HEK293 (cell line): Measurements from ENCODE around the gene SCRN1.

ENCODE experiments used
- CTCF ChIA-PET: fragments of 350-600 bp; formaldehyde crosslinking; extraction: SDS; loops from one replicate; lab custom pipeline; 2021; ENCODE audit warnings: antibody characterized with exemption; lab: Yijun Ruan, JAX
- POLR2A ChIA-PET: fragments of 300-600 bp; formaldehyde crosslinking; extraction: SDS; loops from one replicate; lab custom pipeline; 2020; ENCODE audit warnings: antibody characterized with exemption, inconsistent platforms; lab: Yijun Ruan, JAX
- H3K27ac ChIP-seq: fragments of 200-500 bp; sonication (Bioruptor generic); 2 replicates; pipeline ENCODE4 v1.5.1; 2014; ENCODE audit warnings: low read depth, low read length, control low read depth, inconsistent platforms; ENCODE audit errors: extremely low read depth
- H3K36me3 ChIP-seq, 2 experiments: fragments of 200-500 bp in 1 of 2; sonication (Bioruptor generic) in 1 of 2; 1 replicate in 1 of 2; 2 replicates in 1 of 2; pipeline ENCODE4 v1.5.1; 2014 to 2017; ENCODE audit warnings: inconsistent platforms in 2 of 2, low read length in 2 of 2; ENCODE audit not compliant: control insufficient read depth in 2 of 2, insufficient read depth in 1 of 2
- H3K4me1 ChIP-seq: fragments of 200-500 bp; sonication (Bioruptor generic); 2 replicates; pipeline ENCODE4 v1.5.1; 2014; ENCODE audit warnings: mild to moderate bottlenecking, low read length, inconsistent platforms; ENCODE audit not compliant: control insufficient read depth, insufficient read depth
- H3K4me3 ChIP-seq: 2 replicates; pipeline ENCODE4 v1.5.1; 2011; ENCODE audit warnings: low read depth, mild to moderate bottlenecking, control low read depth, low read length, moderate library complexity
- H3K9me3 ChIP-seq: fragments of 200-500 bp; sonication (Bioruptor generic); 2 replicates; pipeline ENCODE4 v1.5.1; 2014; ENCODE audit warnings: low read depth, low read length, inconsistent platforms; ENCODE audit not compliant: control insufficient read depth, insufficient read depth
- BCL11B ChIP-seq: fragments of 450-650 bp; formaldehyde crosslinking; IDR thresholded peaks from 2 replicates; pipeline ENCODE4 v1.5.1; 2016; ENCODE audit warnings: low read depth, missing biosample characterization, missing genetic modification characterization
- KLF1 ChIP-seq: fragments of 450-650 bp; formaldehyde crosslinking; IDR thresholded peaks from 2 replicates; pipeline ENCODE4 v1.5.1; 2016; ENCODE audit warnings: missing biosample characterization, missing genetic modification characterization
- KLF16 ChIP-seq: fragments of 450-650 bp; formaldehyde crosslinking; IDR thresholded peaks from 2 replicates; pipeline ENCODE4 v1.5.1; 2017; ENCODE audit warnings: missing biosample characterization, missing genetic modification characterization
- KLF7 ChIP-seq: fragments of 450-650 bp; formaldehyde crosslinking; IDR thresholded peaks from 2 replicates; pipeline ENCODE4 v1.5.1; 2016; ENCODE audit warnings: missing biosample characterization, missing genetic modification characterization, borderline replicate concordance
- MEIS1 ChIP-seq: sonication (generic); formaldehyde crosslinking; IDR thresholded peaks from 2 replicates; pipeline ENCODE4 v1.8.1; 2022; ENCODE audit warnings: missing genetic modification reagents, mild to moderate bottlenecking, borderline replicate concordance
- ZFP37 ChIP-seq: fragments of 450-650 bp; formaldehyde crosslinking; IDR thresholded peaks from 2 replicates; pipeline ENCODE4 v1.5.1; 2016; ENCODE audit warnings: missing biosample characterization, missing genetic modification characterization
- ZNF146 ChIP-seq: fragments of 450-650 bp; formaldehyde crosslinking; IDR thresholded peaks from 2 replicates; pipeline ENCODE4 v1.5.1; 2016; ENCODE audit warnings: missing biosample characterization, missing genetic modification characterization
- ZNF239 ChIP-seq: fragments of 450-650 bp; formaldehyde crosslinking; IDR thresholded peaks from 2 replicates; pipeline ENCODE4 v1.5.1; 2016; ENCODE audit warnings: missing biosample characterization, missing genetic modification characterization
- ZNF302 ChIP-seq: fragments of 450-650 bp; formaldehyde crosslinking; IDR thresholded peaks from 2 replicates; pipeline ENCODE4 v1.5.1; 2016; ENCODE audit warnings: missing biosample characterization, missing genetic modification characterization, low read depth
- ZNF548 ChIP-seq: fragments of 450-650 bp; formaldehyde crosslinking; IDR thresholded peaks from 2 replicates; pipeline ENCODE4 v1.5.1; 2016; ENCODE audit warnings: missing biosample characterization, missing genetic modification characterization
- ZNF747 ChIP-seq: fragments of 450-650 bp; formaldehyde crosslinking; IDR thresholded peaks from 2 replicates; pipeline ENCODE4 v1.5.1; 2016; ENCODE audit warnings: missing biosample characterization, missing genetic modification characterization
- ZSCAN16 ChIP-seq: fragments of 450-650 bp; formaldehyde crosslinking; IDR thresholded peaks from 2 replicates; pipeline ENCODE4 v1.5.1; 2016; ENCODE audit warnings: missing biosample characterization, missing genetic modification characterization
- ZXDB ChIP-seq: fragments of 450-650 bp; formaldehyde crosslinking; IDR thresholded peaks from 2 replicates; pipeline ENCODE4 v1.5.1; 2016; ENCODE audit warnings: missing biosample characterization, missing genetic modification characterization
- TF ChIP-seq, protein P1 (sequence below): fragments of 450-650 bp; formaldehyde crosslinking; IDR thresholded peaks from 2 replicates; pipeline ENCODE4 v1.5.1; 2016; ENCODE audit warnings: missing biosample characterization, missing genetic modification characterization
- TF ChIP-seq, protein P2 (sequence below): fragments of 450-650 bp; formaldehyde crosslinking; IDR thresholded peaks from 2 replicates; pipeline ENCODE4 v1.5.1; 2016; ENCODE audit warnings: missing biosample characterization, missing genetic modification characterization
- TF ChIP-seq, protein P3 (sequence below): fragments of 450-650 bp; formaldehyde crosslinking; IDR thresholded peaks from 2 replicates; pipeline ENCODE4 v1.5.1; 2017; ENCODE audit warnings: missing biosample characterization, missing genetic modification characterization
- TF ChIP-seq, protein P4 (sequence below): fragments of 450-650 bp; formaldehyde crosslinking; IDR thresholded peaks from 2 replicates; pipeline ENCODE4 v1.5.0; 2017; ENCODE audit warnings: missing biosample characterization, missing genetic modification characterization, borderline replicate concordance

Gene SCRN1

DNA sequence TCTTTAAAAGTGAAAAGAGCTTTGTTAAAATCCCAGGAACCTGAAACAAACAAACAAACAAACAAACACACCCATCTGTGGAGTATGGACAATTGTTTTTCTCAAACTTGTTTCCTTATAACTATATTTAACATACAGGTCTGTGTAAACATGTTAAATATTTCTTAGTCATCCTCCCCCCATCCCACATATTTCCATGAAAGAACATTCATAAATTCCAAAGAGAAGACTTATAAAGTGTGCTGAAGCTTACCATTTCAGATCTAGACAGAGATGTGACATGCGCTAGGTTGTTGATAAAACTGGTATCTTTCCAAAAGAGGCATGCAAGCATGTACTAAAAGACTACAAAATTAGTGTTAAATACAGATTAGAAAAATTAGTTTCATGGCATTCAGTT is 30.4 kb upstream of the SCRN1 start:
- ChIA-PET CTCF (interaction anchor here (0.6 to 1.0 kb wide), 2 partner anchors 11 to 15 kb away, joined by 3 to 4 read pairs; no protein-coding TSS in a partner anchor), POLR2A (interaction anchor here (0.6 kb wide), 1 partner anchor 13 kb away, joined by 7 read pairs; no protein-coding TSS in a partner anchor)
- Histone ChIP-seq H3K36me3 (peaks cover 7 to 19% of the 10 kb centered on the region in 2 experiments; a peak in 2 of 3 replicates), H3K4me3 (no peak overlapping the region), H3K4me1 (0 out of 2 replicates have a peak, but pooled peaks cover 2% of the 10 kb centered on the region), H3K9me3 (no peaks in the 10 kb centered on the region), H3K27ac (no peak overlapping the region)
- no peak for TF ChIP-seq KLF1
- TF ChIP-seq, protein P1, sequence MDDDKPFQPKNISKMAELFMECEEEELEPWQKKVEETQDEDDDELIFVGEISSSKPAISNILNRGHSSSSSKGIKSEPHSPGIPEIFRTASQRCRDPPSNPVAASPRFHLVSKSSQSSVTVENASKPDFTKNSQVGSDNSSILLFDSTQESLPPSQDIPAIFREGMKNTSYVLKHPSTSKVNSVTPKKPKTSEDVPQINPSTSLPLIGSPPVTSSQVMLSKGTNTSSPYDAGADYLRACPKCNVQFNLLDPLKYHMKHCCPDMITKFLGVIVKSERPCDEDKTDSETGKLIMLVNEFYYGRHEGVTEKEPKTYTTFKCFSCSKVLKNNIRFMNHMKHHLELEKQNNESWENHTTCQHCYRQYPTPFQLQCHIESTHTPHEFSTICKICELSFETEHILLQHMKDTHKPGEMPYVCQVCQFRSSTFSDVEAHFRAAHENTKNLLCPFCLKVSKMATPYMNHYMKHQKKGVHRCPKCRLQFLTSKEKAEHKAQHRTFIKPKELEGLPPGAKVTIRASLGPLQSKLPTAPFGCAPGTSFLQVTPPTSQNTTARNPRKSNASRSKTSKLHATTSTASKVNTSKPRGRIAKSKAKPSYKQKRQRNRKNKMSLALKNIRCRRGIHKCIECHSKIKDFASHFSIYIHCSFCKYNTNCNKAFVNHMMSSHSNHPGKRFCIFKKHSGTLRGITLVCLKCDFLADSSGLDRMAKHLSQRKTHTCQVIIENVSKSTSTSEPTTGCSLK = no peak
- no peak for TF ChIP-seq BCL11B (tag by site-specific recombination)
- no peak for TF ChIP-seq ZNF302 (tag by site-specific recombination)
- TF ChIP-seq KLF16 (tag by site-specific recombination) = no peak
- no peak for TF ChIP-seq ZFP37
- no peak for TF ChIP-seq ZXDB (tag by site-specific recombination)

DNA sequence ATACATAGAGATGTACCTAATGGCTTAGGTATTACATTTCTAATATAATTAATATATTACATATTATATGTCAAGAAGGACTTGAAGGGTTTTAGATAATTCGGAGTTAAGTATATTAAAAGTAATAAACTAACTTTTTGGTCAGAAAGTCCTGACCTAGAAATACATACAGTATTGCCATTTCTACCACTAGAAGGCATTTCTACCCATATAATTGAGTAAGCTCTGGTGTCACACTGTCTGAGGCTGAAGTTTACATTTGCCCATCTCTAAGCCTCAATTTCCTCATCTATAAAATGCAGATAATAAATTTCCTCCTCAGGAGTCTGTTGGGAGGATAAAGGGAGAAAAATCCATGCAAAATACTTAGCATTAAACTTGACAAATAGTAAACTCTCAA is 29.8 kb upstream of the SCRN1 start:
- Histone ChIP-seq H3K9me3 (no peaks in the 10 kb centered on the region), H3K4me3 (no peak overlapping the region), H3K36me3 (peaks cover 7 to 24% of the 10 kb centered on the region in 2 experiments), H3K4me1 (no peaks in the 10 kb centered on the region), H3K27ac (no peak overlapping the region)
- ChIA-PET POLR2A (interaction anchor here (0.6 kb wide), 1 partner anchor 13 kb away, joined by 7 read pairs; no protein-coding TSS in a partner anchor), CTCF (interaction anchor here (1.0 kb wide), 1 partner anchor 11 kb away, joined by 4 read pairs; no protein-coding TSS in a partner anchor)
- TF ChIP-seq ZNF146 (no peak), KLF7 (tag by site-specific recombination) (no peak), MEIS1 (CRISPR knock-in tag) (no peak), ZSCAN16 (tag by site-specific recombination) (no peak), ZNF747 (tag by site-specific recombination) (no peak), ZNF239 (tag by site-specific recombination) (no peak), ZNF548 (no peak)
- TF ChIP-seq, protein P2, sequence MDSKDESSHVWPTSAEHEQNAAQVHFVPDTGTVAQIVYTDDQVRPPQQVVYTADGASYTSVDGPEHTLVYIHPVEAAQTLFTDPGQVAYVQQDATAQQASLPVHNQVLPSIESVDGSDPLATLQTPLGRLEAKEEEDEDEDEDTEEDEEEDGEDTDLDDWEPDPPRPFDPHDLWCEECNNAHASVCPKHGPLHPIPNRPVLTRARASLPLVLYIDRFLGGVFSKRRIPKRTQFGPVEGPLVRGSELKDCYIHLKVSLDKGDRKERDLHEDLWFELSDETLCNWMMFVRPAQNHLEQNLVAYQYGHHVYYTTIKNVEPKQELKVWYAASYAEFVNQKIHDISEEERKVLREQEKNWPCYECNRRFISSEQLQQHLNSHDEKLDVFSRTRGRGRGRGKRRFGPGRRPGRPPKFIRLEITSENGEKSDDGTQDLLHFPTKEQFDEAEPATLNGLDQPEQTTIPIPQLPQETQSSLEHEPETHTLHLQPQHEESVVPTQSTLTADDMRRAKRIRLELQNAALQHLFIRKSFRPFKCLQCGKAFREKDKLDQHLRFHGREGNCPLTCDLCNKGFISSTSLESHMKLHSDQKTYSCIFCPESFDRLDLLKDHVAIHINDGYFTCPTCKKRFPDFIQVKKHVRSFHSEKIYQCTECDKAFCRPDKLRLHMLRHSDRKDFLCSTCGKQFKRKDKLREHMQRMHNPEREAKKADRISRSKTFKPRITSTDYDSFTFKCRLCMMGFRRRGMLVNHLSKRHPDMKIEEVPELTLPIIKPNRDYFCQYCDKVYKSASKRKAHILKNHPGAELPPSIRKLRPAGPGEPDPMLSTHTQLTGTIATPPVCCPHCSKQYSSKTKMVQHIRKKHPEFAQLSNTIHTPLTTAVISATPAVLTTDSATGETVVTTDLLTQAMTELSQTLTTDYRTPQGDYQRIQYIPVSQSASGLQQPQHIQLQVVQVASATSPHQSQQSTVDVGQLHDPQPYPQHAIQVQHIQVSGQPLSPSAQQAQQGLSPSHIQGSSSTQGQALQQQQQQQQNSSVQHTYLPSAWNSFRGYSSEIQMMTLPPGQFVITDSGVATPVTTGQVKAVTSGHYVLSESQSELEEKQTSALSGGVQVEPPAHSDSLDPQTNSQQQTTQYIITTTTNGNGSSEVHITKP (tag by site-specific recombination) = no peak
- TF ChIP-seq, protein P3, sequence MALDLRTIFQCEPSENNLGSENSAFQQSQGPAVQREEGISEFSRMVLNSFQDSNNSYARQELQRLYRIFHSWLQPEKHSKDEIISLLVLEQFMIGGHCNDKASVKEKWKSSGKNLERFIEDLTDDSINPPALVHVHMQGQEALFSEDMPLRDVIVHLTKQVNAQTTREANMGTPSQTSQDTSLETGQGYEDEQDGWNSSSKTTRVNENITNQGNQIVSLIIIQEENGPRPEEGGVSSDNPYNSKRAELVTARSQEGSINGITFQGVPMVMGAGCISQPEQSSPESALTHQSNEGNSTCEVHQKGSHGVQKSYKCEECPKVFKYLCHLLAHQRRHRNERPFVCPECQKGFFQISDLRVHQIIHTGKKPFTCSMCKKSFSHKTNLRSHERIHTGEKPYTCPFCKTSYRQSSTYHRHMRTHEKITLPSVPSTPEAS (tag by site-specific recombination) = no peak
- TF ChIP-seq, protein P4, sequence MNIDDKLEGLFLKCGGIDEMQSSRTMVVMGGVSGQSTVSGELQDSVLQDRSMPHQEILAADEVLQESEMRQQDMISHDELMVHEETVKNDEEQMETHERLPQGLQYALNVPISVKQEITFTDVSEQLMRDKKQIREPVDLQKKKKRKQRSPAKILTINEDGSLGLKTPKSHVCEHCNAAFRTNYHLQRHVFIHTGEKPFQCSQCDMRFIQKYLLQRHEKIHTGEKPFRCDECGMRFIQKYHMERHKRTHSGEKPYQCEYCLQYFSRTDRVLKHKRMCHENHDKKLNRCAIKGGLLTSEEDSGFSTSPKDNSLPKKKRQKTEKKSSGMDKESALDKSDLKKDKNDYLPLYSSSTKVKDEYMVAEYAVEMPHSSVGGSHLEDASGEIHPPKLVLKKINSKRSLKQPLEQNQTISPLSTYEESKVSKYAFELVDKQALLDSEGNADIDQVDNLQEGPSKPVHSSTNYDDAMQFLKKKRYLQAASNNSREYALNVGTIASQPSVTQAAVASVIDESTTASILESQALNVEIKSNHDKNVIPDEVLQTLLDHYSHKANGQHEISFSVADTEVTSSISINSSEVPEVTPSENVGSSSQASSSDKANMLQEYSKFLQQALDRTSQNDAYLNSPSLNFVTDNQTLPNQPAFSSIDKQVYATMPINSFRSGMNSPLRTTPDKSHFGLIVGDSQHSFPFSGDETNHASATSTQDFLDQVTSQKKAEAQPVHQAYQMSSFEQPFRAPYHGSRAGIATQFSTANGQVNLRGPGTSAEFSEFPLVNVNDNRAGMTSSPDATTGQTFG (tag by site-specific recombination) = no peak
